ENCODE measurements around the gene CDIPT. TPM values are rescaled to one million over a fixed set of nuclear protein-coding genes. Genes with fewer than 3 reads are reported as not detected.

Gene CDIPT
- total and polyA plus RNA-seq, 2 of the 13 experiments (the other 11 are each of a cell fraction or from before 2014, with no cell fraction given), result 54.9 to 97.5 TPM

DNA sequence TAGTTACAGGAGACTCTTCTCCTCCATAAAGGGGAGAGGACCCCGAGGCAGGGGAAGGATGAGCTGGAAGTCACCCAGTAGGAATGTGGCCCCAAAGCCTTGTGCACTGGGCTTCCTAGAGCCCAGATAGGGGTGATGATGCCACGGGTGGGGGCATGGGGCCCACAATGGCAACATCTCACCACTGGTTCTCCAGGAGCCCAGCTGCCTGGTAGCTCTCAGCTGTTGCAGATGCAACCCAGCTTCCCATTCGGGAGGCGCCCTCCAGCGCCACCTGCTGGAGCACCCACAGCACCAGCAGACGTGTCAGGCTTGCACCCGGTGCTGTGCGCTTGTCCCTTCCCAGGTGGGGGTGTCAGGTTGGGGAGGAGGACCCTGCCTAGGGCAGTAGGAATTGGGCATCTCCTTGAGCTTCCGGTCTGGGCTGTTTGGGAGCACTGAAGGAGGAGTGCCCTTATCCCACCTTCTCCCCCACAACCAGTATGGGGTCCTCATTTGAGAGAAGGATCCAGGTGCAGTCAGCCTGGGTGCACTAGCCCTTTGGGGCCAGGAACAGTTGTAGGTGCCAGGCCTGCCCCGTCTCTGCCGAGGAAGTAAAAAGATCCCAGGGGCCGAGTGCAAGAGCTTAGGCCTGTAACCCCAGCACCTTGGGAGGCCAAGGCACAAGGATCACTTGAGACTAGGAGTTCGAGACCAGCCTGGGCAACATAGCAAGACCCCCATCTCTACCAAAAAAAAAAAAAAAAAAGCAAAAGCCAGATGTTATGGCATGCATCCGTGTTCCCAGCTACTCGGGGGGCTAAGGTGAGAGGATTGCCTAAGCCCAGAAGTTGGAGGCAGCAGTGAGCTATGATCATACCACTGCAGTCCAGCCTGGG is 14.4 kb downstream of the CDIPT start (continued):
- TF ChIP-seq, protein P1, sequence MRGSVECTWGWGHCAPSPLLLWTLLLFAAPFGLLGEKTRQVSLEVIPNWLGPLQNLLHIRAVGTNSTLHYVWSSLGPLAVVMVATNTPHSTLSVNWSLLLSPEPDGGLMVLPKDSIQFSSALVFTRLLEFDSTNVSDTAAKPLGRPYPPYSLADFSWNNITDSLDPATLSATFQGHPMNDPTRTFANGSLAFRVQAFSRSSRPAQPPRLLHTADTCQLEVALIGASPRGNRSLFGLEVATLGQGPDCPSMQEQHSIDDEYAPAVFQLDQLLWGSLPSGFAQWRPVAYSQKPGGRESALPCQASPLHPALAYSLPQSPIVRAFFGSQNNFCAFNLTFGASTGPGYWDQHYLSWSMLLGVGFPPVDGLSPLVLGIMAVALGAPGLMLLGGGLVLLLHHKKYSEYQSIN (CRISPR knock-in tag; IDR thresholded peaks at IDR 0.05; ENCODE audit: borderline replicate concordance), result no peak
- TF ChIP-seq ZNF614 (CRISPR knock-in tag; IDR thresholded peaks at IDR 0.05; ENCODE audit: borderline replicate concordance) (peak; percentile 29; the same call in 1 of the 2 replicates), PTBP1 (IDR thresholded peaks at IDR 0.05; ENCODE audit: low read depth, low read length, poor library complexity, severe bottlenecking) (no peak), ZNF510 (CRISPR knock-in tag; IDR thresholded peaks at IDR 0.05; ENCODE audit: low read depth) (no peak), ZNF121 (CRISPR knock-in tag; IDR thresholded peaks at IDR 0.05) (peak; percentile 87), PCBP1 (IDR thresholded peaks at IDR 0.05; ENCODE audit: borderline replicate concordance, low read depth, low read length) (no peak), STAT5B (CRISPR knock-in tag; IDR thresholded peaks at IDR 0.05) (no peak), XBP1 (CRISPR knock-in tag; IDR thresholded peaks at IDR 0.05) (no peak), KMT2B (CRISPR knock-in tag; IDR thresholded peaks at IDR 0.05) (no peak), SAFB2 (CRISPR knock-in tag; IDR thresholded peaks at IDR 0.05; ENCODE audit: borderline replicate concordance, low read depth) (no peak), TCF7L2 (IDR thresholded peaks at IDR 0.05; ENCODE audit: low read depth, low read length) (no peak), BRD4 (CRISPR knock-in tag; IDR thresholded peaks at IDR 0.05) (no peak), POLR2G (IDR thresholded peaks at IDR 0.05; ENCODE audit: low read depth, low read length) (no peak), SRSF9 (IDR thresholded peaks at IDR 0.05; ENCODE audit: borderline replicate concordance, insufficient read depth, low read depth, low read length, poor library complexity, severe bottlenecking) (no peak), ZNF24 (IDR thresholded peaks at IDR 0.05) (no peak), ZNF260 (CRISPR knock-in tag; IDR thresholded peaks at IDR 0.05; ENCODE audit: borderline replicate concordance, low read depth) (no peak), ZNF83 (CRISPR knock-in tag; IDR thresholded peaks at IDR 0.05; ENCODE audit: borderline replicate concordance) (no peak), ZNF205 (CRISPR knock-in tag; IDR thresholded peaks at IDR 0.05) (no peak), ZNF34 (CRISPR knock-in tag; IDR thresholded peaks at IDR 0.05; ENCODE audit: borderline replicate concordance) (no peak), HOXA7 (CRISPR knock-in tag; IDR thresholded peaks at IDR 0.05) (no peak), ESRRA (CRISPR knock-in tag; IDR thresholded peaks at IDR 0.05; ENCODE audit: low read depth) (no peak), HNF1B (CRISPR knock-in tag; IDR thresholded peaks at IDR 0.05) (peak; percentile 21; the same call in 1 of the 2 replicates)
- TF ChIP-seq, protein P2, sequence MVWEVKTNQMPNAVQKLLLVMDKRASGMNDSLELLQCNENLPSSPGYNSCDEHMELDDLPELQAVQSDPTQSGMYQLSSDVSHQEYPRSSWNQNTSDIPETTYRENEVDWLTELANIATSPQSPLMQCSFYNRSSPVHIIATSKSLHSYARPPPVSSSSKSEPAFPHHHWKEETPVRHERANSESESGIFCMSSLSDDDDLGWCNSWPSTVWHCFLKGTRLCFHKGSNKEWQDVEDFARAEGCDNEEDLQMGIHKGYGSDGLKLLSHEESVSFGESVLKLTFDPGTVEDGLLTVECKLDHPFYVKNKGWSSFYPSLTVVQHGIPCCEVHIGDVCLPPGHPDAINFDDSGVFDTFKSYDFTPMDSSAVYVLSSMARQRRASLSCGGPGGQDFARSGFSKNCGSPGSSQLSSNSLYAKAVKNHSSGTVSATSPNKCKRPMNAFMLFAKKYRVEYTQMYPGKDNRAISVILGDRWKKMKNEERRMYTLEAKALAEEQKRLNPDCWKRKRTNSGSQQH (CRISPR knock-in tag; IDR thresholded peaks at IDR 0.05; ENCODE audit: low read depth), result peak; percentile 75; the same call in 1 of the 2 replicates
- TF ChIP-seq, protein P3, sequence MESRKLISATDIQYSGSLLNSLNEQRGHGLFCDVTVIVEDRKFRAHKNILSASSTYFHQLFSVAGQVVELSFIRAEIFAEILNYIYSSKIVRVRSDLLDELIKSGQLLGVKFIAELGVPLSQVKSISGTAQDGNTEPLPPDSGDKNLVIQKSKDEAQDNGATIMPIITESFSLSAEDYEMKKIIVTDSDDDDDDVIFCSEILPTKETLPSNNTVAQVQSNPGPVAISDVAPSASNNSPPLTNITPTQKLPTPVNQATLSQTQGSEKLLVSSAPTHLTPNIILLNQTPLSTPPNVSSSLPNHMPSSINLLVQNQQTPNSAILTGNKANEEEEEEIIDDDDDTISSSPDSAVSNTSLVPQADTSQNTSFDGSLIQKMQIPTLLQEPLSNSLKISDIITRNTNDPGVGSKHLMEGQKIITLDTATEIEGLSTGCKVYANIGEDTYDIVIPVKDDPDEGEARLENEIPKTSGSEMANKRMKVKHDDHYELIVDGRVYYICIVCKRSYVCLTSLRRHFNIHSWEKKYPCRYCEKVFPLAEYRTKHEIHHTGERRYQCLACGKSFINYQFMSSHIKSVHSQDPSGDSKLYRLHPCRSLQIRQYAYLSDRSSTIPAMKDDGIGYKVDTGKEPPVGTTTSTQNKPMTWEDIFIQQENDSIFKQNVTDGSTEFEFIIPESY (CRISPR knock-in tag; IDR thresholded peaks at IDR 0.05), result peak; percentile 80
